Measurements from ENCODE around the gene RASEF.
"Not testable (repeated sequence)": the region's sequence is repeated elsewhere in the genome, so short reads cannot be mapped to it uniquely, and the experiment has no call there.

Gene RASEF

GRCh38 chr9:82949203-82949602, 113.7 kb downstream of the RASEF start:
- no peak for TF ChIP-seq CTCF (conservative IDR thresholded peaks at IDR 0.05; ENCODE audit: control insufficient read depth, insufficient read depth, low read depth, low read length)
- DNase-seq (ENCODE audit: low read depth): no peak
- no peak overlapping the region for H3K4me3 ChIP-seq (ENCODE audit: control insufficient read depth, low read depth, low read length)

GRCh38 chr9:82940376-82940775, 122.6 kb downstream of the RASEF start:
- no peak overlapping the region for H3K4me3 ChIP-seq (ENCODE audit: control insufficient read depth, low read depth, low read length)
- no peak for DNase-seq (ENCODE audit: low read depth)
- no peak for TF ChIP-seq CTCF (conservative IDR thresholded peaks at IDR 0.05; ENCODE audit: control insufficient read depth, insufficient read depth, low read depth, low read length)

- no peak for TF ChIP-seq CTCF (conservative IDR thresholded peaks at IDR 0.05; ENCODE audit: control insufficient read depth, insufficient read depth, low read depth, low read length)
- no peak overlapping the region for H3K4me3 ChIP-seq (ENCODE audit: control insufficient read depth, low read depth, low read length)
- no peak for DNase-seq (ENCODE audit: low read depth)
These were observed 123.5 kb downstream of the RASEF start for GRCh38 chr9:82939451-82939850.

- no peak for DNase-seq (ENCODE audit: low read depth)
- no peak for TF ChIP-seq CTCF (conservative IDR thresholded peaks at IDR 0.05; ENCODE audit: control insufficient read depth, insufficient read depth, low read depth, low read length)
- H3K4me3 ChIP-seq (ENCODE audit: control insufficient read depth, low read depth, low read length): no peak overlapping the region
These were observed 124.3 kb downstream of the RASEF start for GRCh38 chr9:82938426-82939218.

- H3K4me3 ChIP-seq (ENCODE audit: control insufficient read depth, low read depth, low read length); DNase-seq (ENCODE audit: low read depth): not testable (repeated sequence)
These were observed 126.4 kb downstream of the RASEF start for GRCh38 chr9:82936561-82936960.

- no peak overlapping the region for H3K4me3 ChIP-seq (ENCODE audit: control insufficient read depth, low read depth, low read length)
- peak; percentile 22 for DNase-seq (ENCODE audit: low read depth)
- TF ChIP-seq CTCF (conservative IDR thresholded peaks at IDR 0.05; ENCODE audit: control insufficient read depth, insufficient read depth, low read depth, low read length): no peak
These were observed 128.0 kb downstream of the RASEF start for GRCh38 chr9:82934949-82935348.

GRCh38 chr9:82934025-82934424, 128.9 kb downstream of the RASEF start:
- DNase-seq (ENCODE audit: low read depth): not testable (repeated sequence)

GRCh38 chr9:82930116-82930515, 132.8 kb downstream of the RASEF start:
- DNase-seq (ENCODE audit: low read depth): no peak
- no peak overlapping the region for H3K4me3 ChIP-seq (ENCODE audit: control insufficient read depth, low read depth, low read length)
- no peak for TF ChIP-seq CTCF (conservative IDR thresholded peaks at IDR 0.05; ENCODE audit: control insufficient read depth, insufficient read depth, low read depth, low read length)

More at GRCh38 chr9:82934025-82934424, 128.9 kb downstream of the RASEF start:
- not testable (repeated sequence) for H3K4me3 ChIP-seq (ENCODE audit: control insufficient read depth, low read depth, low read length)

All from fibroblast of mammary gland (primary cell).